Measurements from ENCODE around the gene OTULIN.

The OTULIN gene

GRCh38 chr5:14668181-14668591 lies 3.7 kb downstream of the OTULIN start:
- DNase-seq (ENCODE audit: low read depth, low spot score) = no peak

- DNase-seq (ENCODE audit: low read depth, low spot score) = no peak
Measured at GRCh38 chr5:14669415-14669814, 4.9 kb downstream of the OTULIN start.

DNA sequence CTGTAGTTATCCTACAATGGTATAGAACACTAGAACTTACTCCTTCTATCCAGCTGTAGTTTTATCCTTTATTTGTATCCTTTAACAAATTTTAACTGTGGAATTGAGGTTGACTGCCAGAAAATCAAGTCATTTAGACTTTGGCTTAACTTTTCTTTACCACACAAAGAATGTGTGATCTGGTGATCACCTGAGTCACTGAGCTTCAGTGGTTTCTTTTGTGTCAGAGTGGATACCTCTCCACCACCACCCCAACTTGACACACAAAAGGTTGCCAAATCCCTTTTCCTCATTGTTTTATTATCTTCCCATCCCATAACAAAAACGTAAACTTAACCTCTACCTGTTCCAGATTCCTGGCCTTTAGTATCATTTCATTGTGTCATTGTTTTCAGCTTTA lies 5.5 kb downstream of the OTULIN start:
- DNase-seq (ENCODE audit: low read depth, low spot score) = no peak

DNA sequence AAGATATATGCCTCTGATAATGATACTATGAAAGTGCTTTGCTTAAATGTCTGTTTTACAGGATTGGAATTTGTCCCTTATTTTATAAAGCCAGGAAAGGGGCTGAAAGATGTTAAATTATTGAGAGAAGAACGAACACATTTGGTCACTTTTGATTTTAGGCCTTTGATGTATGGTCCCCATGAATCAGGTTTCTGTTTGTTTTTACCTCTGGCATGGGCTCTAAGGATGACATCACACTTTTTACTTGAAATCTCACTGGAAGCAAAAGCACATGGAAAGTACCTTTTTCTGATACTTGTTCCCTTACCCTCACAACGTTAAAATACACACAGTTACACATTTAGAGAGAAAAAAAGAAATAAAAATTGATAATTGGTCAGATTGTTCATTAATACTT lies 6.9 kb downstream of the OTULIN start:
- no peak for DNase-seq (ENCODE audit: low read depth, low spot score)

GRCh38 chr5:14672082-14672481 lies 7.6 kb downstream of the OTULIN start:
- no peak for DNase-seq (ENCODE audit: low read depth, low spot score)

DNA sequence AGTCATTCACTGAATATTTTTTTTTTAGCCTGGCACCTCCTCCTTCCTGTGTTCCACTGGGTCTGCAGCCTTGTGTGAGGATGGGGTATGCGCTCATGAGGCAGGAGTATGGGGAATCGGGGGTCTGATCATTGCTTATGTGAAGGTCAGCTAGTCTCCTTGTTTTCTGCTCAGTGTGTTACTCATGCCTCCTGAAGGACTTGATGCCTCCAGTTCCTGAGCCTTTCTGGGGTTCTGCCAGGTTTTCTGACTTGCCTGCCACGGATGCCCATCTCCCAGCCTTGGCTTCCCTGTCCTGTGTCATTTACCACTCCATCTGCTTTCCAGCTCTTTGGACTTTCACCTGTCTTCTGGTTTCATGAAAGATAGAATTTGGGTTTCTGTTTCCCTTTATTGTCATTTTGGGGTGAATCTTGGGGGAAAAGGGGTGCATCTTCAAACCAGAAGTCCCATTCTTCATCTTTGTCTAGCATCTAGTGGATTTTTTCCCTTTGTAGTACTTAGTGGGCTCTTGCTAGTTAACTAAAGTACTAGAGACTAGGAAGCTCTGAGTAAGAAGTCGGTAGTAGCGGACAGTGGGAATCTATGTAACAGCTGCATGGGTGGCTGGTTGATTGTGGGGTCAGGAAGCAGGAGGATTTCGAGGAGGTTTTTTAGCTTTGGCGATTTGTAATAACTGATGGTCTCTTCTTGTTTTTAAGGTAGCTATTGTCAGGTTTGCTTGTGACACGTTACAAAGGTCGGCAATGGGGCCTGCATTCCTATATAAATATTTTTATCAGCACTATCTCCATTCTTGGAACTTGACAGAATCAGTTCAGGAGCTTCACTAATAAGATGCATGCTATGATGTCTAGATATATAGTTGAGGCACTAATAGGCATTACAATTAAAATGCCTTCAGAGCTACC lies 8.2 kb downstream of the OTULIN start:
- DNase-seq (ENCODE audit: low read depth, low spot score) = no peak

- DNase-seq (ENCODE audit: low read depth, low spot score) = no peak
Measured at GRCh38 chr5:14673443-14673842, 8.9 kb downstream of the OTULIN start.

GRCh38 chr5:14674983-14675854 lies 10.7 kb downstream of the OTULIN start:
- no peak for DNase-seq (ENCODE audit: low read depth, low spot score)

GRCh38 chr5:14675865-14676300 lies 11.4 kb downstream of the OTULIN start:
- no peak for DNase-seq (ENCODE audit: low read depth, low spot score)

DNA sequence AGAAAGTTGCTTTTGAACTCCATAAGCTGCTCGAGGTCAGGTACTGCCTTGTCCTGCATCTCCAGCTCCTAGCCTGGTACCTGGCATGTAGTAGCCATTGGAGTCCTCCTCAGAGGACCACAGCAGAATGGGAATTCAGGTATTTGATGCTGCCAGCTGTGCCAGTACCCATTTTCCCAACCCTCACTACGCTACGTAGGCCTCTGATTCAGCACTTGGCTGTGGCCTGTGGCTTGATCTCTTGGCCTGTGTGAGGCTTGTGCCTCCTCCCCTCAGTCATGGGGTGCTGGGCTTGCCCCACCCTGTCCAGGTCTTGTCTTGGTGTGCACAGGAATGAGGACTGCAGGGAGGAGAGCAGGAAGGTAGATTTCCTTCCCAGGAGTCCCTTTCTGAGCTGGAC lies 11.8 kb downstream of the OTULIN start:
- no peak for DNase-seq (ENCODE audit: low read depth, low spot score)

GRCh38 chr5:14678773-14679334 lies 14.3 kb downstream of the OTULIN start:
- no peak for DNase-seq (ENCODE audit: low read depth, low spot score)

GRCh38 chr5:14679595-14679994 lies 15.1 kb downstream of the OTULIN start:
- no peak for DNase-seq (ENCODE audit: low read depth, low spot score)

DNA sequence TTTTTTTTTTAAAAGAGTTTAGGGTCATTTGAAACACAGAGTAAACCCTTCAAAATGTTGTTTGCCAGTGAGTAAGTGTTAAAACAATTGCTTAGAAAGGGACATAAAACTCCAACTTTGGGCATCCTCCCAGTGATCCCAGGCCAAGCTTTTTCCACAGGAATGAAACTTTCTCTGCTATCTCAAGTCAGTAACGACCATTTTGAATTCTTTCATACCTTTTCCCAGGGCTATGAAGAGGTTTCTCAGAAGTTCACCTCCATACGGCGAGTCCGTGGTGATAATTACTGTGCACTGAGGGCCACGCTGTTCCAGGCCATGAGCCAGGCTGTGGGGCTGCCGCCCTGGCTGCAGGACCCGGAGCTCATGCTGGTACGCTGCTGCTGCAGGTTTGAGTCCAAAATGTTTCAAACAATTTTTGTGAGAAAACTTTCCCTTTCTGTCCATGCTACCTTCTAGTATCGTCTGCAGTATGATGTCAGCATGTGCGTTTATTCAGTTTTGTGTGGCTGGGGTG lies 16.8 kb downstream of the OTULIN start:
- DNase-seq (ENCODE audit: low read depth, low spot score) = no peak

GRCh38 chr5:14683906-14684455 lies 19.5 kb downstream of the OTULIN start:
- no peak for DNase-seq (ENCODE audit: low read depth, low spot score)

- DNase-seq (ENCODE audit: low read depth, low spot score) = no peak
Measured at GRCh38 chr5:14684757-14685156, 20.2 kb downstream of the OTULIN start.

- no peak for DNase-seq (ENCODE audit: low read depth, low spot score)
Measured at GRCh38 chr5:14685757-14686156, 21.2 kb downstream of the OTULIN start.

DNA sequence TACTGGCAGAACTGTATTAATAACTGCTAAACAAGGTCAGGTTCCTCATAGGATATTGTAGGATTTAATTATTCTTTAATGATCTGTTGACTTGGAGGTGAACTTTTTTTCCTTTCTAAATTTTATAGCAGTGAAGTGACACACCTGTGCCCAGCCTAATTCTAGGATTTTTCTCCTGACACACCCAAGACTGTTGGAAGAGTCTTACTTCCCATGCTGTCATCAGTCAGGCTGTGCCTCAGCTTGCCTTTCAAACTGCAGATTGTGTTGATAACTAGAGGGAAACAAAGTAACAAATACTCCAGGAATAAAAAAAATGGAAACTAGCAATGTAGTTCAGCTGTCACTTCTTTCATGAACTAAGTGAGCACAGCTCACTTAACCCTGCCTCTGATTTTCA lies 22.0 kb downstream of the OTULIN start:
- DNase-seq (ENCODE audit: low read depth, low spot score) = no peak

GRCh38 chr5:14687023-14687665 lies 22.6 kb downstream of the OTULIN start:
- DNase-seq (ENCODE audit: low read depth, low spot score) = no peak

GRCh38 chr5:14693070-14693469 lies 28.6 kb downstream of the OTULIN start:
- DNase-seq (ENCODE audit: low read depth, low spot score) = no peak

- no peak for DNase-seq (ENCODE audit: low read depth, low spot score)
Measured at GRCh38 chr5:14695152-14695551, 30.6 kb downstream of the OTULIN start.

DNA sequence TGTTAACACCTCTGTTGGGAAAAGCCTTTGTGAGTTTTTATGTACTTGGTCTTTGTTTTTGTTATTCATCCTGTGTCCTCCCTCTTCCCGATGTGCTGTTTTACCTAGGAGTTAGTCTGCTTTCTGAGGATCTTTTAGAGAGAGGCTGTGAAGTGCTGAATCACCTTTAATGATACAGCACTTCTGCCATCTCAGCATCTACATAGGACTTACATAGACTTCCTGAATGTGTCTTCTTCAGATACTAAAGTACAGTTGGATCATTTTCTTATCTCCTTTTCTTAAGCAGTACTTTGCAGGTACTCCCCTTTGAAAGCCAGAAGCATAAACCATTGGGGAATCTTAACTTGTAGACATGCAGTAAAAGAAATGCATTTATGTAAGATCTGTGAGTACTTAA lies 31.5 kb downstream of the OTULIN start:
- DNase-seq (ENCODE audit: low read depth, low spot score) = no peak
